Measurements from ENCODE around the gene GTPBP1.

GRCh38 chr22:38721551-38721950 is 15.8 kb downstream of the GTPBP1 start:
- no peak for TF ChIP-seq RBAK (CRISPR knock-in tag; IDR thresholded peaks at IDR 0.05)
- no peak for TF ChIP-seq CTCF (CRISPR knock-in tag; IDR thresholded peaks at IDR 0.05)
- TF ChIP-seq ZNF101 (CRISPR knock-in tag; IDR thresholded peaks at IDR 0.05; ENCODE audit: borderline replicate concordance, low read depth), result no peak
- no peak for TF ChIP-seq SAP130 (CRISPR knock-in tag; IDR thresholded peaks at IDR 0.05; ENCODE audit: low read depth)
